ENCODE data around the gene GLYATL1.
"Not testable (repeated sequence)": the region's sequence is repeated elsewhere in the genome, so short reads cannot be mapped to it uniquely, and the experiment has no call there.

Gene GLYATL1

DNA sequence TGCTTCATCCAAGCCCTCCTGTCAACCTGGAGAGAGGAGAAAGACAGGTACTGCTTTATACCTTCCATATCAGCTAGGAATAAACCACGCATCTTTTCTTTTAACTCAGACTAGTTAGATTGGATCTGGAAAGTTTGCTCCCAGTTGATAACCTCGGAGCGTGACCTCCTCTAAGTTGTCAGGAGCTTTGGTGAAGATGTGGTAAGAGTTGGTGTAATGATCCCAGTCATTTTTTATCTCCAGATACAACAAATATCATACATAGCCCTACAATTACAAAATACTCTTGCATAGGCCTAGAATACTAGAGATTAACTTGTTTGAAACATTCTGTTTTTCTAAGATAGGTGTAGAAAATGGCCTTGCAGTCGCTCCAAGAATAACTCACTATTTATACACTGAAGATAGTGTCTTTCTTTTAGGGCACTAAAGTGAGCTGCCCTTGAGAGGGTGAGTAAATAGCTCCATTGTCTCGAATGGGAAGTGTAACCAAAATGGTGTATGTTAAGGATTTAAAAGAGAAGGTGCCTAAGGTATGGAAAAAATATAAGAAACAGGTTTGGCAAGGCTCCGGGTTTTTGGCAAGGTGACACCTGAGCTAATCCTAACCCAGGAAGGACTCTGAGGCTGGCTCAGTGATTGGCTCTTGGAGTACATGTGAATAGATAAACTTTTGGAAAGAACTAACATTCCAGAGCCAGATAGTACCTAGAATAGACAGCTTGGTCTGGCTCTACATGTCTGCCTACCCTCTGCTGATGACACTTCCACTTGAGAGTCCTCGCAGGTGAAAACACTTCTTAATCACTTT lies 59.4 kb downstream of the GLYATL1 start:
- DNase-seq (ENCODE audit: low spot score) = no peak

DNA sequence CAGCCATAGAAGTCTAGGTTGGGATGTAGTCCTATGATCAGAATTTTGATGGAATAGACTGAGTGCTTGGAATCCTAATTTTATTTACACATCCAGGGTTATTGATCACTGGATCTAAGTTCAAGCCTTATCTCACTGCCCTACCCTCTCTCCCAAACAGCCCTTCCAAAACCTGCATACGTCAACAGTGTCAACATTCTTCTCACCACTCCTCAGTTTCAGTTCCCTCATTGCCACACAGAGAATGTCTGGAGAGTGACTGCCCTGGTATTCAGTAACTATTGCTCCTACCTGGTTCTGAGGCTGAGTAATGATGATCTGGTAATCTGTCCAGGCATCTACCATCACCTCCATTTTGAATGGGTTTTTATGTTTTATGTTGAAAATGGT lies 60.0 kb downstream of the GLYATL1 start:
- no peak for DNase-seq (ENCODE audit: low spot score)

DNA sequence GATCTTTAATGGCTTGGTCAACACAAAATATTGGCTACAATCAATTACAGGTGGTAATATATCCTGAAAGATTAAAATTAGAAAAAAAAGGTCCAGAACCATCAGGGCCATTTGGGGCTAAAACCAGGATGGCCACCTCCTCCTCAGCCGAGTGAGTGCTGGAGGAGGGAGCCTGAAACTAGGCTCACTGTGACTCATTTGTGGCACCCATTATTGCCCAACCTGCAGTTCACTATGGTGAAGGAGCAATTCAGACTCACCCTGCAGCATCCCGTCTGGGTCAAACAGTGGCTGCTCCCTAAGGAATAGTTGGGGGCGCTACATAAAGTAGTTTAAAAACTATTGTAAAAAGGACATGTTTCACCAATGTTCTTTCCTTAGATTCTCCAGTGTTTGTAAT lies 60.7 kb downstream of the GLYATL1 start:
- no peak for DNase-seq (ENCODE audit: low spot score)

DNA sequence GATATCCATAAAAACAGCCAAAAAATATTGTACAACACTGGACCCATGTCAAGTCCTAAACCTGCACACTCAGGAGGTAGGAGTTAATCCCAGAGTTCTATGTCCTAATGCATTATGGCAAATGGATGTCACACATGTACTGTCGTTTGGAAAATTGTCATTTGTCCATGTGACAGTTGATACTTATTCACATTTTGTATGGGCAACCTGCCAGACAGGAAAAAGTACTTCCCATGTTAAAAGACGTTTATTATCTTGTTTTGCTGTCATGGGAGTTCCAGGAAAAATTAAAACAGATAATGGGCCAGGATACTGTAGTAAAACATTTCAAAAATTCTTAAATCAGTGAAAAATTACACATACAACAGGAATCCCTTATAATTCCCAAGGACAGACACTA lies 62.7 kb downstream of the GLYATL1 start:
- not testable (repeated sequence) for DNase-seq (ENCODE audit: low spot score)

Data from SW480 (cell line).